Measurements from ENCODE around the gene ABCC3.

The ABCC3 gene

GRCh38 chr17:50731575-50732460 lies 97.1 kb downstream of the ABCC3 start:
- no peak for TF ChIP-seq CTCF (conservative IDR thresholded peaks at IDR 0.05; ENCODE audit: low read length)

GRCh38 chr17:50735287-50735686 lies 100.6 kb downstream of the ABCC3 start:
- no peak for DNase-seq (ENCODE audit: low read depth)
- TF ChIP-seq CTCF (conservative IDR thresholded peaks at IDR 0.05; ENCODE audit: low read length) = no peak
- no peak overlapping the region for H3K4me3 ChIP-seq (ENCODE audit: low read length)

More at GRCh38 chr17:50731575-50732460, 97.1 kb downstream of the ABCC3 start:
- no peak for DNase-seq (ENCODE audit: low read depth)
- H3K4me3 ChIP-seq (ENCODE audit: low read length) = no peak overlapping the region

- DNase-seq (ENCODE audit: low read depth) = no peak
- no peak overlapping the region for H3K4me3 ChIP-seq (ENCODE audit: low read length)
- TF ChIP-seq CTCF (conservative IDR thresholded peaks at IDR 0.05; ENCODE audit: low read length) = no peak
These were observed 102.5 kb downstream of the ABCC3 start for GRCh38 chr17:50737118-50737698.

- no peak for DNase-seq (ENCODE audit: low read depth)
- H3K4me3 ChIP-seq (ENCODE audit: low read length) = no peak overlapping the region
- TF ChIP-seq CTCF (conservative IDR thresholded peaks at IDR 0.05; ENCODE audit: low read length) = no peak
These were observed 104.4 kb downstream of the ABCC3 start for GRCh38 chr17:50739098-50739497.

Data from AG10803 (cell line).